IMR-90 (cell line): Measurements from ENCODE around the gene DHDDS. TPM values are rescaled to one million over a fixed set of nuclear protein-coding genes. Genes with fewer than 3 reads are reported as not detected.

ENCODE experiments used
- BHLHE40 ChIP-seq: fragments of 150-350 bp; IDR thresholded peaks from 2 replicates; pipeline ENCODE4 v1.6.1; 2016; ENCODE audit warnings: mild to moderate bottlenecking, low read depth, low read length
- MAFK ChIP-seq: IDR thresholded peaks from 2 replicates; pipeline ENCODE4 v1.6.1; 2012; ENCODE audit warnings: low read depth, low read length, improper control_type of control experiment
- NFE2L2 ChIP-seq: fragments of 150-350 bp; IDR thresholded peaks from 2 replicates; pipeline ENCODE4 v1.6.1; 2016; ENCODE audit warnings: low read depth, mild to moderate bottlenecking, low read length
- RAD21 ChIP-seq: IDR thresholded peaks from 2 replicates; pipeline ENCODE4 v1.6.1; 2012; ENCODE audit warnings: low read length, improper control_type of control experiment
- RCOR1 ChIP-seq: IDR thresholded peaks from 2 replicates; pipeline ENCODE4 v1.6.1; 2012; ENCODE audit warnings: mild to moderate bottlenecking, low read length, improper control_type of control experiment; ENCODE audit not compliant: insufficient replicate concordance
- RFX5 ChIP-seq: IDR thresholded peaks from 2 replicates; pipeline ENCODE4 v1.8.0; 2012; ENCODE audit warnings: low read depth, mild to moderate bottlenecking, low read length, moderate library complexity
- polyA plus RNA-seq, 3 experiments: library from polyadenylated mRNA; depleted of rRNA; stranded (reverse); fragments of >200 nt; gene quantifications; 2 replicates each; pipeline ENCODE4 v1.2.3, GENCODE V29; 2012; ENCODE audit warnings: low replicate concordance in 1 of 3
- total RNA-seq: library from RNA; depleted of rRNA; stranded (reverse); fragments of >200 nt; gene quantifications from 2 replicates; pipeline ENCODE4 v1.2.3, GENCODE V29; 2012
- TF ChIP-seq, protein P1 (sequence below): conservative IDR thresholded peaks from 2 replicates; pipeline ENCODE4 v1.5.1; 2012; ENCODE audit warnings: mild to moderate bottlenecking, low read depth, low read length, improper control_type of control experiment

Gene DHDDS
- total and polyA plus RNA-seq, 2 of the 4 experiments (the other 2 are of a cell fraction): 49.3 to 67.7 TPM

DNA sequence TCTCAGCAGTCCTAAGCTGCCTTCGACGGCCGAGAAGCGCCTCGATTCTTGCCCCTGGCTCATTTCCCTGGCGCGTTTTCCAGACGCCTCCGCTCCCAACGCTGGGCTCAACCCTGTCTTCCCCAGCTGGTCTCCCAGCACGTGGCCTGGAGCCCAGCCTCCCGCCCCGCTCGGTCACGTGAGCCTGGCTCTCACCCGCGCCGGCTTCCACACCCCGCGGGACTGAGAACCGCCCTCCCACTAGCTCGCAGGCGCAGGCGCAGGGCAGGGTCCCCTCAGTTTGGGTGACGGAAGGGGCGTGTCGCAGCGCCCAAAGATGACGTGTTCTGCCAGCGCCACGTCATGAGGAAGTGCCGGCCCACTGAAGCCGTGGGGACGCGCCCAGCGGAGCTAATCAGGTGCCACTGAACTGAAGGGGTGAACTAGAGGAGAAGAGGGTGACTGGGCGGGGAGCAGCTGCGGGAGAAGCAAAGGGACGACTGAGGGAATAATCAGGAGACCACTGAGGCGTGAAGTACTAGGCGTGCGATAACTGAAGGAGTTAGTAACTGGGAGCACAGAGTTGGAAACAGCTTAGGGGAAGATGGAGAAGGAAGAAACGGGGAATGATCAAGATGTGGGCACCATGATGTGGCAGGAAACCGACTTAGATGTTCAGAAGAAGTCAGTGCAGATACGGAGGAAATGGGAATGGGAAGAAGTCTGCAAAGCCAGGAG, at the start of gene DHDDS (continued):
- TF ChIP-seq, protein P1, sequence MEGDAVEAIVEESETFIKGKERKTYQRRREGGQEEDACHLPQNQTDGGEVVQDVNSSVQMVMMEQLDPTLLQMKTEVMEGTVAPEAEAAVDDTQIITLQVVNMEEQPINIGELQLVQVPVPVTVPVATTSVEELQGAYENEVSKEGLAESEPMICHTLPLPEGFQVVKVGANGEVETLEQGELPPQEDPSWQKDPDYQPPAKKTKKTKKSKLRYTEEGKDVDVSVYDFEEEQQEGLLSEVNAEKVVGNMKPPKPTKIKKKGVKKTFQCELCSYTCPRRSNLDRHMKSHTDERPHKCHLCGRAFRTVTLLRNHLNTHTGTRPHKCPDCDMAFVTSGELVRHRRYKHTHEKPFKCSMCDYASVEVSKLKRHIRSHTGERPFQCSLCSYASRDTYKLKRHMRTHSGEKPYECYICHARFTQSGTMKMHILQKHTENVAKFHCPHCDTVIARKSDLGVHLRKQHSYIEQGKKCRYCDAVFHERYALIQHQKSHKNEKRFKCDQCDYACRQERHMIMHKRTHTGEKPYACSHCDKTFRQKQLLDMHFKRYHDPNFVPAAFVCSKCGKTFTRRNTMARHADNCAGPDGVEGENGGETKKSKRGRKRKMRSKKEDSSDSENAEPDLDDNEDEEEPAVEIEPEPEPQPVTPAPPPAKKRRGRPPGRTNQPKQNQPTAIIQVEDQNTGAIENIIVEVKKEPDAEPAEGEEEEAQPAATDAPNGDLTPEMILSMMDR: no peak
- TF ChIP-seq NFE2L2 (0 out of 2 replicates have a peak, but pooled peaks have one; percentile 4), RCOR1 (no peak), RAD21 (no peak), BHLHE40 (peak; percentile 95), MAFK (no peak), RFX5 (no peak)
